ENCODE data around the gene SHC2.

The SHC2 gene

GRCh38 chr19:409516-410242, 51.2 kb downstream of the SHC2 start:
- TF ChIP-seq, protein P1, sequence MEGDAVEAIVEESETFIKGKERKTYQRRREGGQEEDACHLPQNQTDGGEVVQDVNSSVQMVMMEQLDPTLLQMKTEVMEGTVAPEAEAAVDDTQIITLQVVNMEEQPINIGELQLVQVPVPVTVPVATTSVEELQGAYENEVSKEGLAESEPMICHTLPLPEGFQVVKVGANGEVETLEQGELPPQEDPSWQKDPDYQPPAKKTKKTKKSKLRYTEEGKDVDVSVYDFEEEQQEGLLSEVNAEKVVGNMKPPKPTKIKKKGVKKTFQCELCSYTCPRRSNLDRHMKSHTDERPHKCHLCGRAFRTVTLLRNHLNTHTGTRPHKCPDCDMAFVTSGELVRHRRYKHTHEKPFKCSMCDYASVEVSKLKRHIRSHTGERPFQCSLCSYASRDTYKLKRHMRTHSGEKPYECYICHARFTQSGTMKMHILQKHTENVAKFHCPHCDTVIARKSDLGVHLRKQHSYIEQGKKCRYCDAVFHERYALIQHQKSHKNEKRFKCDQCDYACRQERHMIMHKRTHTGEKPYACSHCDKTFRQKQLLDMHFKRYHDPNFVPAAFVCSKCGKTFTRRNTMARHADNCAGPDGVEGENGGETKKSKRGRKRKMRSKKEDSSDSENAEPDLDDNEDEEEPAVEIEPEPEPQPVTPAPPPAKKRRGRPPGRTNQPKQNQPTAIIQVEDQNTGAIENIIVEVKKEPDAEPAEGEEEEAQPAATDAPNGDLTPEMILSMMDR (IDR thresholded peaks at IDR 0.05; ENCODE audit: borderline replicate concordance, insufficient read depth, low read depth, low read length): no peak
- H3K4me3 ChIP-seq (ENCODE audit: low read depth, low read length): no peak overlapping the region

- TF ChIP-seq, protein P1 (IDR thresholded peaks at IDR 0.05; ENCODE audit: borderline replicate concordance, insufficient read depth, low read depth, low read length): no peak
- no peak within 1 kb of the TSS for H3K4me3 ChIP-seq (ENCODE audit: low read depth, low read length)
Observed at GRCh38 chr19:408902-409515, 51.8 kb downstream of the SHC2 start, which contains the start of gene C2CD4C. TSS of gene C2CD4C (minus strand) at chr19:409147. CDS start at chr19:408361, 786 bp downstream.

DNA sequence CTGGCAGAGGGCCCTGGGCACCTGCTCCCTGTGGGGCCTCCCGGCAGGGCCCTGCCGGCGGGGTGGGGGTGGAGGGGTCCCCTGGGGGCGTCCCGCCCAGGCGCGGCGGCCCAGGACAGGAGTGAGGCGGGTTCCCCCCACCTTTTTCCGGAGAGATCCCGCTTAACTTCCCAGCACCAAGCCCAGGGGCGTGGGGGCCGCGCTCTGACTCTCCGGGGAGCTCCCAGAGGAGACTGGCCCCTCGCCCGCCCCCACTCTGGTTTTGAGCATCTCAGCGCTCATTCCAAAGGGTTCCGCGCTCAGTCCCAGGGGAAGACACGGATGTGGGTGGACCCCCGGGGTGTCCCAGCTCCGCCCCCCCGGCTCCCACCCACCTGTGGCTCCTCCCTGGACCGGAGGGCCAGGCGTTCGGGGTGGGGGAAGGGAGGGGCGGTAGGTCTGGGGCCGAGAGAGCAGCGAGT, 52.4 kb downstream of the SHC2 start:
- TF ChIP-seq, protein P1 (IDR thresholded peaks at IDR 0.05; ENCODE audit: borderline replicate concordance, insufficient read depth, low read depth, low read length): no peak

GRCh38 chr19:407511-408440, 53.1 kb downstream of the SHC2 start:
- TF ChIP-seq, protein P1 (IDR thresholded peaks at IDR 0.05; ENCODE audit: borderline replicate concordance, insufficient read depth, low read depth, low read length): no peak
- no peak overlapping the region for H3K4me3 ChIP-seq (ENCODE audit: low read depth, low read length)

More for the DNA sequence above, 52.4 kb downstream of the SHC2 start:
- H3K4me3 ChIP-seq (ENCODE audit: low read depth, low read length): no peak overlapping the region

GRCh38 chr19:406971-407510, 53.8 kb downstream of the SHC2 start:
- H3K4me3 ChIP-seq (ENCODE audit: low read depth, low read length): no peak overlapping the region
- TF ChIP-seq, protein P1 (IDR thresholded peaks at IDR 0.05; ENCODE audit: borderline replicate concordance, insufficient read depth, low read depth, low read length): no peak

DNA sequence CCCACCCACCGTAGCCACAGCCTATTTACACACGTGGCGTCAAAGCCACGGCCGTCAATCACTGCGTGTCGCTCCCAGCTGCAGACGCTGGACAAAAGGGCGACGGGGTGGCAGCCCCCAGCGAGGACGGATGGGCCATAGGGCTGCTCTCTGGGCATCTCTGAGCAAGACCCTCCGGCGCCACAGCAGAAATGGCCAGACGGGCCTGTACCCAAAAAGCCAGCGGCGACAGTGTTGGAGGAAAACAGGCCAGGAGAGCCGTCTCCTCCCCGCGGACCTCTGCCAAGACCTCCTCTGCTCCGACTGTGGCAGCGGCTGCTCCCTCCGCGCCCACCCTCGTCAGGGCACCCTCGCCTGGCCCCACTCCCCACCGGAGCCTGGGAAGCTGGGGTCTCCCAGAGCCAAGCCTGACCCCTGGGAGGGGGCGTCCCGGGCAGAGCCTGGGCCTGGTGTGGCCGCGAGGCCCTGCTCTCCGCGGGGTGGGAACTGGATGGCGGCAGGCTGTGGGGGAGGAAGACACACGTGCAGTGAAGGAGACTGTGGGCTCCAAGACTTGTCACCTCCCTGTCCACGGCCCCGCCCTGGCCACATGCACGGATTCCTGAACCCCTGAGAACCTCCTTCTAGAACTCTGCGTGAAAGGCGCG, 54.6 kb downstream of the SHC2 start:
- H3K4me3 ChIP-seq (ENCODE audit: low read depth, low read length): no peak overlapping the region
- TF ChIP-seq, protein P1 (IDR thresholded peaks at IDR 0.05; ENCODE audit: borderline replicate concordance, insufficient read depth, low read depth, low read length): no peak

All from GM12875 (cell line).